H1 (cell line): ENCODE results near the gene C3orf20. TPM values are rescaled to one million over a fixed set of nuclear protein-coding genes. Genes with fewer than 3 reads are reported as not detected.

Experiments used
- CTCF ChIA-PET: fragments of 300-600 bp; sonication (Branson Sonifier 250); formaldehyde crosslinking; loops from one replicate; lab custom pipeline; 2021; ENCODE audit not compliant: partially characterized antibody; lab: Charles Lee
- POLR2A ChIA-PET: fragments of 300-600 bp; sonication (Branson Sonifier 250); formaldehyde crosslinking; loops from one replicate; lab custom pipeline; 2021; ENCODE audit warnings: inconsistent platforms; ENCODE audit not compliant: partially characterized antibody; lab: Charles Lee
- DNase-seq, 2 experiments: peaks; one replicate each; pipeline versions ENCODE4 v3.0.0 to v3.0.0-alpha.2; 2010 to 2022; ENCODE audit warnings: low spot score in 2 of 2, low read depth in 1 of 2, mixed read lengths in 1 of 2
- FAIRE-seq: peaks from 2 replicates; lab custom pipeline; 2011; peaks lifted over from hg19 to GRCh38; lab: Jason Lieb, UNC
- H2AFZ ChIP-seq: 2 replicates; pipeline ENCODE4 v1.8.1; 2012; ENCODE audit warnings: low read length, inconsistent platforms
- H2AK5ac ChIP-seq: 2 replicates; pipeline ENCODE4 v1.6.1; 2013; ENCODE audit warnings: low read depth, low read length
- H2BK120ac ChIP-seq: replicated peaks from 2 replicates; pipeline ENCODE3; 2013; ENCODE audit warnings: low read depth, low read length, inconsistent platforms
- H2BK12ac ChIP-seq: 2 replicates; pipeline ENCODE4 v1.6.1; 2013; ENCODE audit warnings: low read depth, low read length
- H2BK15ac ChIP-seq: 2 replicates; pipeline ENCODE4 v1.6.1; 2013; ENCODE audit warnings: low read length
- H2BK20ac ChIP-seq: 2 replicates; pipeline ENCODE4 v1.6.1; 2013; ENCODE audit warnings: low read length
- H2BK5ac ChIP-seq: 2 replicates; pipeline ENCODE4 v1.6.1; 2013; ENCODE audit warnings: low read depth, low read length
- H3K14ac ChIP-seq: 2 replicates; pipeline ENCODE4 v1.6.1; 2013; ENCODE audit warnings: inconsistent platforms; ENCODE audit not compliant: insufficient read length
- H3K18ac ChIP-seq: 2 replicates; pipeline ENCODE4 v1.6.1; 2013; ENCODE audit warnings: low read length; ENCODE audit errors: extremely low read depth
- H3K23ac ChIP-seq: 2 replicates; pipeline ENCODE4 v1.6.1; 2013; ENCODE audit warnings: inconsistent platforms; ENCODE audit not compliant: insufficient read length
- H3K23me2 ChIP-seq: 2 replicates; pipeline ENCODE4 v1.6.1; 2013; ENCODE audit warnings: low read depth, low read length
- H3K27ac ChIP-seq: 2 replicates; pipeline ENCODE4 v1.6.1; 2011; ENCODE audit warnings: low read depth, low read length, inconsistent platforms
- H3K27me3 ChIP-seq, 4 experiments: replicated peaks in 1 of 4; 1 replicate in 1 of 4; 2 replicates in 3 of 4; pipeline versions ENCODE4 v1.6.1 to v1.8.1; 2011 to 2013; ENCODE audit warnings: low read length in 3 of 4, mild to moderate bottlenecking in 3 of 4, inconsistent platforms in 2 of 4, mixed read lengths in 2 of 4, moderate library complexity in 1 of 4; ENCODE audit not compliant: control insufficient read depth in 3 of 4, insufficient read depth in 3 of 4; ENCODE audit errors: extremely low read depth in 1 of 4
- H3K36me3 ChIP-seq, 4 experiments: 2 replicates each; pipeline versions ENCODE4 v1.6.1 to v1.8.1; 2011 to 2013; ENCODE audit warnings: mild to moderate bottlenecking in 4 of 4, low read length in 3 of 4, moderate library complexity in 2 of 4, control low read depth in 1 of 4, inconsistent platforms in 1 of 4; ENCODE audit not compliant: insufficient read depth in 4 of 4, control insufficient read depth in 2 of 4
- H3K4ac ChIP-seq: replicated peaks from 2 replicates; pipeline ENCODE3; 2013; ENCODE audit warnings: low read length, low read depth, mixed read lengths, inconsistent platforms; ENCODE audit not compliant: insufficient read length
- H3K4me1 ChIP-seq, 4 experiments: replicated peaks in 1 of 4; 1 replicate in 1 of 4; 2 replicates in 3 of 4; pipeline versions ENCODE4 v1.6.1 to v1.8.1; 2011 to 2013; ENCODE audit warnings: low read length in 3 of 4, inconsistent platforms in 2 of 4, mixed read lengths in 1 of 4; ENCODE audit not compliant: insufficient read depth in 4 of 4, control insufficient read depth in 3 of 4
- H3K4me2 ChIP-seq, 2 experiments: 2 replicates each; pipeline versions ENCODE4 v1.6.1 to v1.8.1; 2011 to 2013; ENCODE audit warnings: low read depth in 2 of 2, low read length in 2 of 2, control low read depth in 1 of 2, inconsistent platforms in 1 of 2, mild to moderate bottlenecking in 1 of 2; ENCODE audit not compliant: insufficient read depth in 1 of 2
- H3K4me3 ChIP-seq, 4 experiments: fragments of 200-600, 300-600 bp in 1 of 4; sonication (generic), shearing (Covaris generic), sonication (Bioruptor Twin) in 1 of 4; 2 replicates each; pipeline versions ENCODE4 v1.5.1 to v1.8.1; 2011 to 2016; ENCODE audit warnings: low read length in 4 of 4, low read depth in 3 of 4, control low read depth in 2 of 4, inconsistent platforms in 2 of 4, mild to moderate bottlenecking in 2 of 4, mixed read lengths in 1 of 4, moderate library complexity in 1 of 4; ENCODE audit not compliant: insufficient read depth in 2 of 4; ENCODE audit errors: extremely low read depth in 1 of 4
- H3K56ac ChIP-seq: replicated peaks from 2 replicates; pipeline ENCODE3; 2013; ENCODE audit warnings: low read depth, mild to moderate bottlenecking, mixed read lengths, low read length, inconsistent platforms; ENCODE audit not compliant: insufficient read length
- H3K79me1 ChIP-seq: 2 replicates; pipeline ENCODE4 v1.6.1; 2013; ENCODE audit warnings: low read depth, low read length, control low read depth
- H3K79me2 ChIP-seq, 2 experiments: 2 replicates each; pipeline versions ENCODE4 v1.6.1 to v1.8.1; 2012 to 2013; ENCODE audit warnings: low read length in 2 of 2, mild to moderate bottlenecking in 2 of 2, inconsistent platforms in 1 of 2; ENCODE audit not compliant: insufficient read depth in 2 of 2, control insufficient read depth in 1 of 2
- H3K9ac ChIP-seq, 4 experiments: replicated peaks in 1 of 4; 1 replicate in 1 of 4; 2 replicates in 3 of 4; pipeline versions ENCODE4 v1.6.1 to v1.8.1; 2011 to 2013; ENCODE audit warnings: low read depth in 3 of 4, low read length in 3 of 4, control low read depth in 2 of 4, mild to moderate bottlenecking in 2 of 4, moderate library complexity in 2 of 4, inconsistent platforms in 1 of 4; ENCODE audit errors: extremely low read depth in 1 of 4
- H3K9me3 ChIP-seq, 2 experiments: 2 replicates each; pipeline versions ENCODE4 v1.6.1 to v1.8.1; 2012 to 2013; ENCODE audit warnings: mild to moderate bottlenecking in 2 of 2, moderate library complexity in 2 of 2, control low read depth in 1 of 2, inconsistent platforms in 1 of 2, low read depth in 1 of 2, low read length in 1 of 2, mixed read lengths in 1 of 2; ENCODE audit not compliant: insufficient read depth in 2 of 2
- H4K20me1 ChIP-seq, 2 experiments: replicated peaks in 1 of 2; 2 replicates each; pipeline versions ENCODE3 to v1.8.1; 2011 to 2013; ENCODE audit warnings: inconsistent platforms in 2 of 2, low read length in 2 of 2, mild to moderate bottlenecking in 1 of 2; ENCODE audit not compliant: insufficient read depth in 2 of 2, control insufficient read depth in 1 of 2
- H4K5ac ChIP-seq: 2 replicates; pipeline ENCODE4 v1.6.1; 2013; ENCODE audit warnings: low read length, low read depth, mixed read lengths, inconsistent platforms; ENCODE audit not compliant: insufficient read length
- H4K8ac ChIP-seq: 2 replicates; pipeline ENCODE4 v1.8.0; 2013; ENCODE audit warnings: mild to moderate bottlenecking, moderate library complexity, low read length, inconsistent platforms; ENCODE audit not compliant: insufficient read depth; ENCODE audit errors: extremely low read depth
- H4K91ac ChIP-seq: replicated peaks from 2 replicates; pipeline ENCODE3; 2013; ENCODE audit warnings: low read length, mixed read lengths, inconsistent platforms; ENCODE audit not compliant: insufficient read length
- CBX8 ChIP-seq: fragments of 300-800, 300-1000 bp; sonication (generic); IDR thresholded peaks from 2 replicates; pipeline ENCODE4 v1.7.1; 2016; ENCODE audit warnings: low read depth, low read length, borderline replicate concordance
- CEBPB ChIP-seq: IDR thresholded peaks from 2 replicates; pipeline ENCODE4 v1.6.1; 2012; ENCODE audit warnings: low read depth, low read length
- JUN ChIP-seq: IDR thresholded peaks from 2 replicates; pipeline ENCODE4 v1.6.1; 2011; ENCODE audit warnings: low read depth, mild to moderate bottlenecking, improper control_type of control experiment, low read length
- KDM5A ChIP-seq: fragments of 200-600 bp; IDR thresholded peaks from 2 replicates; pipeline ENCODE4 v1.7.1; 2012; ENCODE audit warnings: mild to moderate bottlenecking, low read length, inconsistent platforms, mixed read lengths
- MAFK ChIP-seq: IDR thresholded peaks from 2 replicates; pipeline ENCODE4 v1.6.1; 2012; ENCODE audit warnings: low read depth, mild to moderate bottlenecking, improper control_type of control experiment, low read length
- NRF1 ChIP-seq: IDR thresholded peaks from 2 replicates; pipeline ENCODE4 v1.6.1; 2011; ENCODE audit warnings: mild to moderate bottlenecking, low read depth, low read length, improper control_type of control experiment
- POU5F1 ChIP-seq: IDR thresholded peaks from 2 replicates; pipeline ENCODE4 v1.6.1; 2011; ENCODE audit warnings: low read depth, mild to moderate bottlenecking, low read length, moderate library complexity
- RBBP5 ChIP-seq: IDR thresholded peaks from 2 replicates; pipeline ENCODE4 v1.7.1; 2012; ENCODE audit warnings: low read depth, mild to moderate bottlenecking, inconsistent platforms, low read length, moderate library complexity, borderline replicate concordance
- RFX5 ChIP-seq: IDR thresholded peaks from 2 replicates; pipeline ENCODE4 v1.6.1; 2011; ENCODE audit warnings: low read depth, low read length, improper control_type of control experiment, borderline replicate concordance
- SP2 ChIP-seq: IDR thresholded peaks from 2 replicates; pipeline ENCODE4 v1.6.1; 2012; ENCODE audit warnings: mild to moderate bottlenecking, low read length, inconsistent platforms
- TBP ChIP-seq: IDR thresholded peaks from 2 replicates; pipeline ENCODE4 v1.6.1; 2011; ENCODE audit warnings: low read depth, low read length, improper control_type of control experiment
- TCF12 ChIP-seq: IDR thresholded peaks from 2 replicates; pipeline ENCODE4 v1.6.1; 2011; ENCODE audit warnings: low read depth, mild to moderate bottlenecking, low read length
- YY1 ChIP-seq: IDR thresholded peaks from 2 replicates; pipeline ENCODE4 v1.6.1; 2011; ENCODE audit warnings: low read depth, mild to moderate bottlenecking, low read length
- WGBS, 2 experiments: shearing (Covaris generic) in 1 of 2; methylation state at CpG; one replicate each; pipeline versions ENCODE4 v1.1.6 to v1.1.7; 2013 to 2015; ENCODE audit warnings: low lambda C conversion rate in 2 of 2, mixed read lengths in 2 of 2, inconsistent platforms in 1 of 2, low coverage in 1 of 2, missing lambda C conversion rate in 1 of 2; ENCODE audit not compliant: insufficient replicate concordance in 2 of 2, insufficient coverage in 1 of 2, insufficient read length in 1 of 2; ENCODE audit errors: extremely low coverage in 1 of 2, missing lambda C conversion rate in 1 of 2; 5-methylcytosine and 5-hydroxymethylcytosine counted together
- polyA plus RNA-seq, 7 experiments: library from polyadenylated mRNA; depleted of rRNA in 3 of 7; stranded (reverse) in 5 of 7; unstranded in 2 of 7; fragments of >200 nt in 5 of 7; fragments of 200-250 nt in 2 of 7; gene quantifications; 1 replicate in 5 of 7; 2 replicates in 1 of 7; 4 replicates in 1 of 7; pipeline versions ENCODE4 v1.2.1 to v1.2.3, GENCODE V29; 2011 to 2013; ENCODE audit warnings: missing spikeins in 2 of 7, mixed read lengths in 2 of 7
- total RNA-seq: library from RNA; stranded (reverse); fragmentation: NEBNext Ultra II Directional; extraction: Animal tissue kit (Norgen Biotek cat#: 25700); gene quantifications from 2 replicates; pipeline ENCODE4 v1.2.1, GENCODE V29; 2021

The C3orf20 gene
- total and polyA plus RNA-seq, 2 of the 8 experiments (the other 6 are each of a cell fraction or from before 2014, with no cell fraction given): not detected

GRCh38 chr3:14814411-14814871 lies 139.5 kb downstream of the C3orf20 start:
- DNase-seq: no peak
- Histone ChIP-seq H3K36me3 (no peaks in the 10 kb centered on the region), H3K79me1 (no peaks in the 10 kb centered on the region), H4K91ac (no peak overlapping the region), H3K4me1 (peaks cover 0 to 6% (median 4%) of the 10 kb centered on the region in 4 experiments; a peak in 4 of 7 replicates), H2BK20ac (no peak overlapping the region), H3K27me3 (peaks cover 7 to 30% (median 25%) of the 10 kb centered on the region in 4 experiments; a peak in 6 of 7 replicates), H3K18ac (no peak overlapping the region), H3K27ac (no peak overlapping the region), H2AFZ (no peak overlapping the region), H3K4me3 (no peak overlapping the region), H2AK5ac (no peak overlapping the region), H3K9me3 (no peaks in the 10 kb centered on the region)
- 85% methylated on average over 4 of the region's 4 CpGs; no CpG with 5 or more reads in 1 of the 2 experiments for WGBS, 2 experiments
- FAIRE-seq: no peak
- TF ChIP-seq SP2 (no peak), NRF1 (no peak), KDM5A (no peak), YY1 (no peak), POU5F1 (no peak), TBP (no peak), CBX8 (no peak), JUN (no peak), RBBP5 (no peak), CEBPB (no peak), TCF12 (no peak), MAFK (no peak), RFX5 (no peak)
- TF ChIP-seq, all 59 proteins: peak for 0
- POLR2A ChIA-PET: interaction anchor here (1.2 kb wide), 2 partner anchors 9 to 33 kb away, joined by 4 to 5 read pairs; no protein-coding TSS in a partner anchor
- Histone ChIP-seq H4K5ac (no peak overlapping the region), H3K14ac (no peak overlapping the region), H3K23me2 (peaks cover 14% of the 10 kb centered on the region; the same call in 1 of the 2 replicates), H2BK5ac (no peak overlapping the region), H3K4me2 (no peak overlapping the region), H3K4ac (no peak overlapping the region), H3K9ac (no peak overlapping the region), H3K56ac (no peak overlapping the region), H3K79me2 (no peaks in the 10 kb centered on the region), H2BK15ac (no peak overlapping the region), H2BK120ac (no peak overlapping the region), H2BK12ac (no peak overlapping the region), H4K8ac (no peak overlapping the region), H3K23ac (no peak overlapping the region), H4K20me1 (no peaks in the 10 kb centered on the region)
- CTCF ChIA-PET: interaction anchor here (0.6 to 3.8 kb wide), 15 partner anchors 12 to 145 kb away, joined by 3 to 16 read pairs (median 3); no protein-coding TSS in a partner anchor
